ENCODE data around the gene LMX1B. TPM values are rescaled to one million over a fixed set of nuclear protein-coding genes. Genes with fewer than 3 reads are reported as not detected.
A peak's percentile ranks its signal among the peaks of the same experiment; 100 is the strongest.

LMX1B gene
- total RNA-seq, 8 experiments from 2014 or later, result 0.05 to 3.2 (median 0.25) TPM; not detected in 2

GRCh38 chr9:126695701-126696400, 82.1 kb downstream of the LMX1B start:
- in situ Hi-C loops (cut with MboI; ENCODE audit: low pct_unique_long_range_greater_than_20kb in 2 of 9, low sequenced_read_pairs in 9 of 9, unreplicated experiment in 9 of 9), result loop anchor here in 1 of 9 experiments (10.0 kb wide), 1 partner anchor 81 kb away; the partner anchor contains the start of gene LMX1B
- Histone ChIP-seq H3K4me3 (no peak overlapping the region), H3K27ac (no peak overlapping the region), H3K4me1 (replicated peaks in 1 of 2) (no peaks in the 10 kb centered on the region)
- WGBS, 10 experiments, result no CpG with 5 or more reads among the region's 22 CpGs
- no peak for ATAC-seq (replicated peaks in 6 of 8)

GRCh38 chr9:126696401-126697145, 82.8 kb downstream of the LMX1B start:
- peak in 2 of 8 experiments; percentile 18 to 48 for ATAC-seq (replicated peaks in 6 of 8)
- 0 to 100% (median 73%) methylated on average over 1 to 3 of the region's 27 CpGs; no CpG with 5 or more reads in 5 of the 10 experiments for WGBS, 10 experiments
- Histone ChIP-seq H3K27ac (no peak overlapping the region), H3K4me1 (replicated peaks in 1 of 2) (no peaks in the 10 kb centered on the region), H3K4me3 (no peak overlapping the region)
- in situ Hi-C loops (cut with MboI; ENCODE audit: low pct_unique_long_range_greater_than_20kb in 2 of 9, low sequenced_read_pairs in 9 of 9, unreplicated experiment in 9 of 9), result loop anchor here in 1 of 9 experiments (10.0 kb wide), 1 partner anchor 82 kb away; the partner anchor contains the start of gene LMX1B

- H3K4me3 ChIP-seq, result no peak overlapping the region
- WGBS, 10 experiments, result 45 to 100% methylated on average over 1 to 3 of the region's 3 CpGs; no CpG with 5 or more reads in 8 of the 10 experiments
- ATAC-seq (replicated peaks in 6 of 8), result no peak
- no peak overlapping the region for H3K27ac ChIP-seq
- no peaks in the 10 kb centered on the region for H3K4me1 ChIP-seq (replicated peaks in 1 of 2)
- in situ Hi-C loops (cut with MboI; ENCODE audit: low pct_unique_long_range_greater_than_20kb in 2 of 9, low sequenced_read_pairs in 9 of 9, unreplicated experiment in 9 of 9), result loop anchor here in 1 of 9 experiments (10.0 kb wide), 1 partner anchor 83 kb away; the partner anchor contains the start of gene LMX1B
Observed at GRCh38 chr9:126697330-126697729, 83.6 kb downstream of the LMX1B start.

GRCh38 chr9:126698251-126698650, 84.5 kb downstream of the LMX1B start:
- no peak for ATAC-seq (replicated peaks in 6 of 8)
- no peak overlapping the region for H3K27ac ChIP-seq
- no peaks in the 10 kb centered on the region for H3K4me1 ChIP-seq (replicated peaks in 1 of 2)
- WGBS, 10 experiments, result 50 to 67% methylated on average over 1 of the region's 2 CpGs; no CpG with 5 or more reads in 8 of the 10 experiments
- in situ Hi-C loops (cut with MboI; ENCODE audit: low pct_unique_long_range_greater_than_20kb in 2 of 9, low sequenced_read_pairs in 9 of 9, unreplicated experiment in 9 of 9), result loop anchor here in 1 of 9 experiments (10.0 kb wide), 1 partner anchor 83 kb away; the partner anchor contains the start of gene LMX1B
- H3K4me3 ChIP-seq, result no peak overlapping the region

- Histone ChIP-seq H3K4me3 (no peak overlapping the region), H3K27ac (no peak overlapping the region), H3K4me1 (replicated peaks in 1 of 2) (no peaks in the 10 kb centered on the region)
- WGBS, 10 experiments, result 7 to 86% (median 37%) methylated on average over 1 to 5 of the region's 5 CpGs; no CpG with 5 or more reads in 3 of the 10 experiments
- ATAC-seq (replicated peaks in 6 of 8), result no peak
- in situ Hi-C loops (cut with MboI; ENCODE audit: low pct_unique_long_range_greater_than_20kb in 2 of 9, low sequenced_read_pairs in 9 of 9, unreplicated experiment in 9 of 9), result loop anchor here in 1 of 9 experiments (10.0 kb wide), 1 partner anchor 84 kb away; the partner anchor contains the start of gene LMX1B
Observed at GRCh38 chr9:126698756-126699155, 85.0 kb downstream of the LMX1B start.

GRCh38 chr9:126699401-126699881, 85.7 kb downstream of the LMX1B start:
- H3K4me3 ChIP-seq, result no peak overlapping the region
- no peak for ATAC-seq (replicated peaks in 6 of 8)
- peaks cover 0 to under 1% of the 10 kb centered on the region in 2 donors for H3K4me1 ChIP-seq (replicated peaks in 1 of 2)
- no peak overlapping the region for H3K27ac ChIP-seq
- in situ Hi-C loops (cut with MboI; ENCODE audit: low pct_unique_long_range_greater_than_20kb in 2 of 9, low sequenced_read_pairs in 9 of 9, unreplicated experiment in 9 of 9), result loop anchor here in 1 of 9 experiments (10.0 kb wide), 1 partner anchor 85 kb away; the partner anchor contains the start of gene LMX1B
- whole genome bisulfite sequencing, 10 experiments, result 40 to 100% (median 72%) methylated on average over 1 to 4 of the region's 10 CpGs; no CpG with 5 or more reads in 4 of the 10 experiments

- Histone ChIP-seq H3K4me1 (replicated peaks in 1 of 2) (peaks cover 0 to 4% of the 10 kb centered on the region in 2 donors), H3K27ac (no peak overlapping the region), H3K4me3 (no peak overlapping the region)
- in situ Hi-C loops (cut with MboI; ENCODE audit: low pct_unique_long_range_greater_than_20kb in 2 of 9, low sequenced_read_pairs in 9 of 9, unreplicated experiment in 9 of 9), result loop anchor here in 2 of 9 experiments (10.0 kb wide), 1 partner anchor 85 kb away; no protein-coding TSS in a partner anchor
- ATAC-seq (replicated peaks in 6 of 8), result no peak
- WGBS, 10 experiments, result 25 to 90% (median 68%) methylated on average over 1 to 7 of the region's 10 CpGs; no CpG with 5 or more reads in 6 of the 10 experiments
Observed at GRCh38 chr9:126700296-126700695, 86.6 kb downstream of the LMX1B start.

- Histone ChIP-seq H3K4me1 (replicated peaks in 1 of 2) (peaks cover 0 to 4% of the 10 kb centered on the region in 2 donors), H3K27ac (no peak overlapping the region), H3K4me3 (no peak overlapping the region)
- no peak for ATAC-seq (replicated peaks in 6 of 8)
- WGBS, 10 experiments, result 53 to 100% (median 68%) methylated on average over 1 to 5 of the region's 14 CpGs; no CpG with 5 or more reads in 3 of the 10 experiments
- in situ Hi-C loops (cut with MboI; ENCODE audit: low pct_unique_long_range_greater_than_20kb in 2 of 9, low sequenced_read_pairs in 9 of 9, unreplicated experiment in 9 of 9), result loop anchor here in 2 of 9 experiments (10.0 kb wide), 1 partner anchor 84 kb away; no protein-coding TSS in a partner anchor
Observed at GRCh38 chr9:126700903-126701812, 87.4 kb downstream of the LMX1B start.

- H3K4me3 ChIP-seq, result no peak overlapping the region
- in situ Hi-C loops (cut with MboI; ENCODE audit: low pct_unique_long_range_greater_than_20kb in 2 of 9, low sequenced_read_pairs in 9 of 9, unreplicated experiment in 9 of 9), result loop anchor here in 2 of 9 experiments (10.0 kb wide), 1 partner anchor 83 kb away; no protein-coding TSS in a partner anchor
Observed at GRCh38 chr9:126701813-126702140, 88.0 kb downstream of the LMX1B start.

GRCh38 chr9:126702151-126703001, 88.6 kb downstream of the LMX1B start:
- Histone ChIP-seq H3K4me1 (replicated peaks in 1 of 2) (peaks cover 0 to 4% of the 10 kb centered on the region in 2 donors), H3K4me3 (no peak overlapping the region), H3K27ac (no peak overlapping the region)
- in situ Hi-C loops (cut with MboI; ENCODE audit: low pct_unique_long_range_greater_than_20kb in 2 of 9, low sequenced_read_pairs in 9 of 9, unreplicated experiment in 9 of 9), result loop anchor here in 2 of 9 experiments (10.0 kb wide), 1 partner anchor 82 kb away; no protein-coding TSS in a partner anchor
- peak in 3 of 8 experiments; percentile 10 to 46 (median 11) for ATAC-seq (replicated peaks in 6 of 8)
- WGBS, 10 experiments, result 27 to 67% (median 40%) methylated on average over 2 to 12 of the region's 30 CpGs; no CpG with 5 or more reads in 3 of the 10 experiments

More at GRCh38 chr9:126701813-126702140, 88.0 kb downstream of the LMX1B start:
- Histone ChIP-seq H3K27ac (no peak overlapping the region), H3K4me1 (replicated peaks in 1 of 2) (peaks cover 0 to 4% of the 10 kb centered on the region in 2 donors)
- WGBS, 10 experiments, result 9 to 73% (median 45%) methylated on average over 1 to 4 of the region's 9 CpGs; no CpG with 5 or more reads in 6 of the 10 experiments
- ATAC-seq (replicated peaks in 6 of 8), result no peak
